Dermis blood vessel endothelial cell (primary cell): Measurements from ENCODE around the gene PRDM15. TPM values are rescaled to one million over a fixed set of nuclear protein-coding genes. Genes with fewer than 3 reads are reported as not detected.

Experiments used
- DNase-seq: peaks from one replicate; pipeline ENCODE4 v3.0.0; 2010
- total RNA-seq: library from RNA; depleted of rRNA; stranded (reverse); fragments of >200 nt; gene quantifications from 2 replicates; pipeline ENCODE4 v1.2.3, GENCODE V29; 2014

Gene PRDM15
- total RNA-seq, 1 donor from 2014 or later: 7.3 TPM

DNA sequence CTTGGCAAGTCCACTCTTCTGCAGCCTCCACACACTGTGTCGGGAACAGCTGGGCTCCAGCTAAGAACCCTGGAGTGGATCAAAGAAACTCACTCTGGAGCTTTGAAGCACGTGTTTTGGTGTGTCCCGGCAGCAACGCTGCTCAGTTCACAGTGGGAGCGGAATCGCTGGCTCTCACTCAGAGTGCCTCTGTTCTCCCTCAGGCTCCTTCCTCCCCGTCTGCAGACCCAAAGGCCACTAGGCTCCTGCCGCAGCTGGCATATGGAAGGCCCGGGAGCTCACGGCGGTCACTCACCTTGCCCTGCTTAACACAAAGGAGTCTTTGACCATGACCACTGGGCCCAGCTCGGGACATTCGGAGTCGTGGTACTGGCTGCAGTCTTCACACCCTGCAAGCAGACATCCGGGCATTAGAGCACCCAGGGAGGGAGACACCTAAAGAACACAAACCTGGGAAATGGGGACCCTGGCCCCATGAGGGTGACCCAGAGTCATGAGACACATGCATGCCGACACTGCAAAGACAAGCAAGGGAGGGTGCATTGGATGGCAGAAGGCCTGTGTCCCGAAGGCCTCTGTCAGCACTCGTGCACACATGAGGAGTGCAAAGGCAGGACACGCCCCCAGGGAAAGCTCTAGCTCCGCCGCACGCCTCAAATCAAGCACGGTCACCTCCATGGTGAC lies 19.7 kb downstream of the PRDM15 start:
- no peak for DNase-seq

DNA sequence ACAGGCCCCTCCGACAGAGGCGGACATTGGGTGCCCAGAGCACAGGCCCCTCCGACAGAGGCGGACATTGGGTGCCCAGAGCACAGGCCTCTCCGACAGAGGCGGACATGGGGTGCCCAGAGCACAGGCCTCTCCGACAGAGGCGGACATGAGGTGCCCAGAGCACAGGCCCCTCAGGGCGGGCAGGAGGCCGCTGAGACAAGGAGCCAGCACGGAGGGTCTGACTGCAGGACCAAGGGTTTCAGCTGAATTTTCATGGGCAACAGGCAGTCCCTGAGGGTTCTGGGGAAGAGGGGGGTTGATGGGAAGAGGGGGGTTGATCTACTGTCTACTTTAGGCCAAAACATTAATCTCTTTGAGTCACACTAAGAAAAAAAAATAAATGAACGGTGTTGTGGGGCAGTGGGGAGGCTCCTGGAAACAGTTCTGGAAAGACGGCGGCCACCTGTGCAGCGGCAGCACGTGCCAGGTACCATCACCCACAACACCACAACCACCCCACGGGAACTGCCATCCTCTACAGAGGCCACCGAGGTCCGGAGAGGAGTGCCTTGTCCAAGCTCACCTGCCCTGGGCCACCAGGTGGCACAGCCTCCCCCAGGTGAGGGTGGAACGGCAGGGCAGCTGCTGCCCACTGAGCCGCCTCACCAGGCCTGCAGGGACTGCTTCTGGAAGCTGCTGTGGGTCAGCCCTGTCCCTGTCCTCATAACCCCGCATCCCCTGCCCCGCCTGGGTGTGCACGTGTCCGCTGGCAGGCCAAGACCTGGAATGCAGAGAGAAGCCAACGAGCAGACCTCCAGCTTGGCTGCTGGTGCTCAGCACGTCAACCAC lies 20.5 kb downstream of the PRDM15 start:
- no peak for DNase-seq

- DNase-seq: no peak
Observed at GRCh38 chr21:41857771-41858300, 21.3 kb downstream of the PRDM15 start.

- no peak for DNase-seq
Observed at GRCh38 chr21:41856572-41856971, 22.6 kb downstream of the PRDM15 start.

- DNase-seq: no peak
Observed at GRCh38 chr21:41854426-41854995, 24.6 kb downstream of the PRDM15 start.

DNA sequence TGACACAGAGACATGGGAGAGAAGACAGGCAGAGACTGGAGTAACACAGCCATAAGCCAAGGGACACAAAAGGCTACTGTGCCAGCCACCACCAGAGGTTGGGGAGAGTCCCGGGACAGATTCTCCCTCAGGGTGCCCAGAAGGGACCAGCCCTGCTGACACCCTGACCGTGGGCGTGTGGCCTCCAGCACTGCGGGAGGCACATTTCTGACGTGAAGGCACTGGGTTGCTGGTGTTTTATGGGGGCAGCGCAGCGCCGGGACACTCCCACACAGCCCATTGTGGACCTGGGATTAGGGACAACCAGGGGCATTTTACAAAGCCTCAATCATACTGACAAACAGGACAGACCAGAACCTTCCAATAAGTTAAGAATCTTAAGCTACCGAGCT lies 26.2 kb downstream of the PRDM15 start:
- DNase-seq: no peak

DNA sequence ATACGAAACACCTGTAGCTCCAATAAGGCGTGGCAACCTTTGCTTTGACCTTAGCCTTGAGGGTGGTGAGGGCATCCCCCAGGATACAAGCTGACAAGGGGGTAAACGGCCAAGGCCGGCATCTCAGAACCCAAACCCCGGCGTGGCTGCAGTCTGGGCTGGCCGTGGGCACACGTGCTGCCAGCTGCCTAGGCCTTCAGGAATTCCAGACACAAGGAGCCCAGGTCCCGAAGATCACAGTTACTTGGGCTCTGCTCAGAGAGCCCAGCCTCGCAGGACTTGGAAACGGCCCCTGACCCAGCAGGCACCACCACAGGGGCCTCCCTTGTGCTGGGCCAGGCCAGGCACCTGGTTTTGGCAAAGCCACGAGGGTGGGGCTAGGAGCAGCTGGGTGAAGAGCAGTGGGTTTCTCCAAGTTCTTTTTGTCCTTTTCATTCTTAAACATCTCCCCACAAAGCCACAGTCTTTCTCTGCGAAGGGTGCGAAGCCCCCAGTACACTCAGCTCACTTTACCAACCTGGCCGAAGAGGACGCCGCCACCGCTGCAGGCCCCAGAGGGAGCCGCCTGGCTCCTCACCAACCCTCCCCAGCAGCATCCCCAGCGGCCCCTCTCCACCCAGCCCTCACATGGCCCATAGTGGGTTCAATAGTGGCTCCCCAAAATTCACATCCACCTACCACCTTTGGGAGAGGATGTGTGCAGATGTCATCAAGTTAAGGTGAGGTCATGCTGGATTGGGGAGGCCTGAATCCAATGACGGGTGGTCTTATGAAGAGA lies 26.8 kb downstream of the PRDM15 start:
- no peak for DNase-seq

DNA sequence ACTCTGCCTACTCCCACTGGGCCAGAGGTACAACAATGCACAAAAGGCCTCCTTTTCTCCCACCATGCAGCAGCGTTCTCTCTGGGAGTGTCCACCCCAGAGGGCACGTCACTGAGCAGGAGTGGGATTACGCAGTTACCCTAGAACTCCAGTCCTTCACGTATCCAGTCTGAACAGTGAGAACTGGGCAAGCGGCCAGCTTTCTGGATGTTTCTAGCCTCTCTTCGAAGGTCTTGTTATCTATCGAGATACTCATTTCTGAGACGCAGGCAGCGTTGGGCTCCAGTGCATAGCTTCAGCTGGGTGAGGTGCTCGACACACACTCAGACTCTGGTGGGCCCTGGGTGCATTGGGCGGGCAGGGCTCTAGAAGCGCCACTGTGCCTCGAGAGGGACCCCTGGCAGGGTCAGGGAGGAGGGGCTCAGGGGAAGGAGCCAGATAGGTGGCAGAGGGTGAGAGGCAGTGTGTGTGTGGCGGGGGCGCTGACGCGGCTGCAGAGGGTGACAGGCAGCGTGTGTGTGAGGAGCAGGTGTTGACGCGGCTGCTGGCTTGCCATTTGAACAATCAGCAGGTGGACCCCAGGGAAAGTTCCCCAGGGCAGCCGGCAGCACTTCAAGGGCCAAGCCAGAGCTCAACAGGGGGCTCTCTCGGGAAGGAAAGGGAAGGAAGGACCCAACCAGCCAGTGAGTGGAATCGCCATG lies 27.9 kb downstream of the PRDM15 start:
- no peak for DNase-seq

- DNase-seq: no peak
Observed at GRCh38 chr21:41850085-41850484, 29.1 kb downstream of the PRDM15 start.

DNA sequence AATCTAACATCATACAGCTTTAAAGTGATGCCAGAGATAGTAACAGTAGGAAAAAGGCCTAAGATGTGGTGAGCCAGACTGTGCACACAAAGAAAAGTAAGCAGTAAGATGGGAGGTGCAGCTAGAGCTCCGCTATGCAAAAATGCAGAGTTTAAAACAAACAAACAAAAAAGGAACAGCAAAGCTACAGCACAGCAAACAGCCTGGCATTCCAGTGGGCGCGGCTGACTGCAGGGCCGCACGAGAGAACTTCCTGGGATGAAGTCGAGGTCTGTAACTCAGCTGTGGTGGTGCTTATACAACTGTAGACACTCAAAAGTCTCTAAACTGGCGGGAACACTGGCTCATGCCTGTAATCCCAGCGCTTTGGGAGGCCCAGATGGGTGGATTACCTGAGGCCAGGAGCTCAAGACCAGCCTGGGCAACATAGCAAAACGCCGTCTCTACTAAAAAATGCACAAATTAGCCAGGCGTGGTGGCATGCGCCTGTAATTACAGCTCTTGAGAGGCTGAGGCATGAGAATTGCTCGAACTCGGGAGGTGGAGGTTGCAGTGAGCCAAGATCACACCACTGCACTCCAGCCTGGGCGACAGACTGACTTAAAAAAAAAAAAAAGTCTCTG lies 30.1 kb downstream of the PRDM15 start:
- DNase-seq: no peak

GRCh38 chr21:41848533-41848932 lies 30.6 kb downstream of the PRDM15 start:
- no peak for DNase-seq

- no peak for DNase-seq
Observed at GRCh38 chr21:41847066-41847804, 31.9 kb downstream of the PRDM15 start.

GRCh38 chr21:41846536-41846935 lies 32.6 kb downstream of the PRDM15 start:
- no peak for DNase-seq

DNA sequence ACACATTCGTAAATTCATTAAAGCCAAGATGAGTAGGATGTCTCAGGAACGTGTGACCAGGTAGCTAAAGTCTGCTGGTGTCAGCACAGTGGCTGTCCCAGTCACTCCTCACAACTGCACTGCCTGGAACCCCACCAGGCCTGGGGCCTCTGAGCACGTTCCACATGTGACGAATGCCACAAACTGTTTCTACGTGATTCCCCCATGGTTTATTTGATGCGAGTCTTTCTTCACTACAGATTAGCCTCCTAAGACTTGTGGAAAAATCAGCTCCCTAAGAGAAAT lies 33.2 kb downstream of the PRDM15 start:
- DNase-seq: no peak

DNA sequence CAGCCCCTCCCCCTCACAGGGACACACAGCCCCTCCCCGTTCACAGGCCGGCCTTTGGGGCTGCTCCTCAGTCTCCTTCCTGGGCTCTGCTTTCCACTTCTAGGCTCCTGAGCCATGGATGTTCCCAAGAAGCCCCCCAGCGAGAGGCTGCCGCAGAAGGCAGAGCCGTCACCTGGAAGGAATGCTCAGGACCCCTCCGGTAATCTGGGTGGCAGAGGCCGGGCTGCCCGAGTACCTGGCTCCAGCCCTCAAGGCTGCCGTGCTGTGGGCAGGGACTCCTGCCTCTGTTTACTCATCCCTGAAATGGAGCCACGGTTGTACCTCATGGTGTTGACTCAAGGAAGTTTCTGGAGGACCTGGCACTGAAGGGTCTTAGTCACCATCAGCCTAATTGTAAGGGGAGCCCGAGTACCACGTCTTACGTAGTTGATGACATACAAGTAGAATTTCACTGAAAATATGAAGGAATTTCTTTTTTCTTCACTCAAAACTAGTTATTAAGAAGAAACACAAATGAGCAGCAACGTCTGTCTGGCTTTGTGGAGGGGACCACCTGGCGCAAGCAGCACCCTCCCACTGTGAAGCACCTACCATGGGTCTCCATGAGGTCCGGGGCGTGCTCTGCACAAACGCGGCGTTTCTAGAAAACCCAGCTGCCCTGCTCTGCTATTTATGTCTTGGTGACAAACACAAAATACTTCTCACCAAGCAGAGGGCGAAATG lies 33.7 kb downstream of the PRDM15 start:
- DNase-seq: no peak

- no peak for DNase-seq
Observed at GRCh38 chr21:41843584-41843983, 35.6 kb downstream of the PRDM15 start.

- no peak for DNase-seq
Observed at GRCh38 chr21:41840880-41841279, 38.3 kb downstream of the PRDM15 start.

GRCh38 chr21:41839387-41840000 lies 39.6 kb downstream of the PRDM15 start:
- DNase-seq: no peak

- DNase-seq: no peak
Observed at GRCh38 chr21:41837756-41838297, 41.3 kb downstream of the PRDM15 start.
